HG03575 (cell line): ENCODE data around the gene TLNRD1.
A peak's percentile ranks its signal among the peaks of the same experiment; 100 is the strongest.

Source experiments
- ATAC-seq: cut with Tn5 transposase; IDR thresholded peaks from one replicate; pipeline ENCODE4 v1.9.1; 2021; ENCODE audit not compliant: unreplicated experiment, insufficient number of reproducible peaks, low FRiP score; ENCODE audit errors: extremely low read depth

Gene TLNRD1

DNA sequence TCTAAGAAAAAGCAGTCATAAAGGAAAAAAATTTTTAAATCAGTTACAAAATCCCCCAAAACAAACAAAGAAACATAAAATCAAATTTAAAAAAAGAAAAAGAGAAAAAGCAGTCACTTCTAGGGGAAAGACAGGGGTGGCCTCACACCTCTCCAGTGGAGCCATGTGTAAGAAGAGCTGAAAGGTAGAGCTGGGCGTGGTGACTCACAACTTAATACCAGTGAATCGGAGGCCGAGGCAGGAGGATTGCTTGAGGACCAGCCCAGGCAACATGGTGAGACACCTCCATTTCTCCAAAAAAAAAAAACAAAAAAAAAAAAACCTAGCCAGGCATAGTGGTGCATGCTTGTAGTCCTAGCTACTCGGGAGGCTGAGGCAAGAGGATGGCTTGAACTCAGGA, 25.8 kb upstream of the TLNRD1 start:
- no peak for ATAC-seq

DNA sequence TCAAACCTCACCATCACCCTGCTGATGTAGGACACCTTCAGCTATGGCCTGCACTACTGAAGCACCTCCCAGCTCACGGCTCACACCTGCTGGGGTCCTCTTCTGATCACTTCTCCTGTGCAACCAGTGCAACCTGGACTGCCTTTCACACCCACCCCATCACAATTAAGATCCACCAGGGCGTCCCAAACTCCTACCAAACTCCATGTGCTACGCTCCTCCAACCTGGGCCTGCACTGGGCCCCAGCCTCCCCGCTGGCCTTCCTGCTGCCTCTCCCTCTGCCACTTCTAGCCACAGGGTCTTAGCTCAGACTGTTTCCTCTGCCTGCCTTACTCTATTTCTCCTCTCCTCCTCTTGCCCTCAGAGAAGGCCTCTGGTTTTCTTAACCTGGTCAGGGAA, 23.9 kb upstream of the TLNRD1 start:
- ATAC-seq = no peak

DNA sequence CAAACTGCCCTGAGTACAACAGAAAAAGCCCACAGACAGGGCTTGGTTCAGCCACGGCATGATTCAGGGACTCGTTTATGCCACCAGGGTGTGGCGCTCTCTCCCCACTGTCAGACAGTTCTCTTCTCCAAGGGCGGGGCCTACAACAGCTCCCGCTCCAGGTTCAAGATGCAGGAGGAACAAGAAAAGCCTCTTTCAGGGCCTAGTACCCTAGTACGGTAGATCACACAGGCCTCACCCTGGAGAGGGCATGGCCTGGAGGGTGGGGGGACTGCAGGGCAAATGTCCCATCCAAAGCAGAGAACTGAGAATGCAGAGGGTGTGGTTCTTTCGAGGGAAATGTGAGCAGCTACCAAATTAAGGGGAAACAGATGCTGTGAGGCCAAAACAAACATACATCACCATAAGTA, 23.1 kb upstream of the TLNRD1 start:
- no peak for ATAC-seq

DNA sequence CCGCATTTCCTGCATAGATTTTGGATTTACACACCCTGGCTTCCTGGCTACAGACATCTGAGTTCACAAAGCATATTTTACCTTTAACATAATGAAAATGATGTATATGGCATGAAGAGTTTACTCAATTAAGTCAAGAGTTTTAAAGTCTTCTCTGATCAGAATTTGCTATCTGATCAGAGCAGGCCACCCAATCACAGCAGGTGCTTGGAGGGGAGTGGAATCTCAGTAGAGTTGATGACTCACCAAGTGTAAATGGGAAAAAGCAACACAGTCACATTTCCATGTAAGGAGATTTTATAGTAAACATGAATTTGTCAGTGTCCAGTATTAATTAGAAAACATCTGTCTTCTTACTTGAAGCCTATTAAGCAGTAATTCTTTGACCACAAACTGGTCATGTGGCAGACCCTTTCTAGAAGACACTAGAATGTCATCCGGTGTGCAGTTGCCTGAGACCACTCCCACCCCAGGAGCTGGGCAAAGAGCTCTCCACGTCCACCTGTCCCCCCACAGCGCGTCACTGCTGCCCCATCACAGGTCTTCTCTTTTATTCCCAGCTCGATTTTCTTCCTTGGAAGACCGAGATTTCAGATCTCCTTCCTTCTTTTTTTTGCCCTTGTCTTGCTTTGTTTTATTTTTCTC, 21.9 kb upstream of the TLNRD1 start:
- ATAC-seq = no peak

DNA sequence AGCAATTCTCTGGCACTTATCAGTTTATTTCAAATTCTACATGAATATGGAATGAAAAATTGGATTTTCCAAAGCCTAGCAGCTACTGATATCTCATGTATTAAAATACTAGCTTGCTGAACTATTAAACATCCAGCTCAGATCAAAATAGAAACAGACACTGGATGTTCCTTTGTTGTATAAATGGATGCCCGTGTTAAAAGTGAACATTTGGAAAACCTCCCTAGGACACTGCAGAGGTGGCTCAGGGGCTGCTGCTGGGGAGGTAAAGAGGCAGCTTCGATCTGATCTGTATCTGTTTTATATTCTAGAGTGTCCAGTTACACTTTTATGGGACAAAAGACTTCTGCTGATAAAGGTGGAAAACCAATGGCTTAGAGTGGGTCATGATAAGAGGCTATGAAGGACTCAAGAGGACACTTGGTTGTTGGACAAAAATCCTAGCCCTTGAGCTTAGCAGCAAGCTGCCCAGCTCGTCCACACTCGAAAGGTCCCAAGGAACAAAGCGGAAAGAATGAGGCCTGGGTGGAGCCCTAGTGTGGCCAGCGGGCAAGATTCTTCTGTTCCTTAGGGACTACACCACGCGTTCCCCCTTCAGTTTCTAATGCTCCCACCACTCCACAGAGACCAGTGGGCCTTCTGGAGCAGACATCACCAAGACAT, 21.1 kb upstream of the TLNRD1 start:
- no peak for ATAC-seq

DNA sequence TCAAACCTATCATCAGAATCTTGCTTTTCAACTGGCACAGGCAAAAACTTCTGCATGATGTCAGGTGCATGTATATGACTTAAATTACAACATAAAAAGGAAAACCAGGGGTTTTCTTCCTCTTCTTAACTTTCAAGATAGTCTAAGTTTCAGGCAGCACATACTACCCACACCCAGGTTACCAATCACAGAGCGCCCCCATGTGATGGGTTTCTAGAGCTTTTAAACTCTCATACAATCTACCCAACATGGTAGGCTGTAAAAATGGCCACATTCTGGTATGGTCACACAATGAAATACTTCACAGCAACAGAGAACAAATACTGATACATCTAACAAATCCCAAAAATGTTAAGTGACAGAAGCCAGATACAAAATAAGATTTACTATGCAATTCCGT, 18.5 kb upstream of the TLNRD1 start:
- ATAC-seq = no peak

DNA sequence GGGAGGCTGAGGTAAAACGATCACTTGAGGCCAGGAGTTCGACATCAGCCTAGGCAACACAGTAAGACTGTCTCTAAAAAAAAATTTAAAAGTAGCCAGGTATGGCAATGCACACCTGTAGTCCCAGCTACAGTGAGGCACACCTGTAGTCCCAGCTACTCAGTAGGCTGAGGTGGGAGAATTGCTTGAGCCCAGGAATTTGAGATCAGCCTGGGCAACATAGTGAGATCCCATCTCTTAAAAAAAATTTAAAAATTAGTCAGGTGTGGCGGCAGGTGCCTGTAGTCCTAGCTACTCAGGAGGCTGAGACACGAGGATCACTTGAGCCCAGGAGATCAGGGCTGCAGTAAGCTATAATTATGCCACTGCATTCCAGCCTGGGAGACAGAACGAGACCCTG, 17.9 kb upstream of the TLNRD1 start:
- no peak for ATAC-seq

DNA sequence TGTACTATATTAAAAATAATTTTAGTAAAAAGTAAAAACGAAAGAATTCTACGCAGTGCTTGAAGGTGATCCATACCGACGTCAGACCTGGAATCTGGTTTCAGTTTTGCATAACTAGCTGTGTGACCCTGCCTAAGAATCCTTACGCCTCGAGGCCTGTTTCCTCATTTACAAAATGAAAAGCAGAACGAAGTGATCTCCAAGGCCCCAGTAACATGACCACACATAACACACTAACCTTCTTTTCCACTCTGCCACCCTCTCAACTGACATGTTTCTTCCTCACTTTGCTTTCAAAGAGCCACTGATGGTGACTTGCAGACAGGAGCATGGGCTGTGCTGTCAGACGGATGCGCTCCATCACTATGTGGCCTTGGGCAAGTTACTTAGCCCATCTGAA, 15.9 kb upstream of the TLNRD1 start:
- no peak for ATAC-seq

DNA sequence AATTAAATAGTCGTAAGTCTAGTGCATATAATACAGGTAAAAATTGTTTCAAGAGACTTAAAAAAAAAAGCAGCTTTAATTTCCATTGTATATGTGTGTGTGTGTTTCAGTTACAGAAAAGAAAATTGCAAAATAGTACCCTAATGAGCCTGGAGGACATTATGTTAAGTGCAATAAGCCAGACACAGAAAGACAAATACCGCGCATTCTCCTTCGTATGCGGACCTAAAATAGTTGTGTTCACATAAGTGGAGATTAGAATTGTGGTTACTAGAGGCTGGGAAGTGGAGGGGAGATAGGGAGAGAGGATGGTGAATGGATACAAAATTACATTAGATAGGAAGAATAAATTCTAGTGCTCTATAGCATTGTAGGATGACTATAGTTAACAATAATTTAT, 14.7 kb upstream of the TLNRD1 start:
- ATAC-seq = no peak

DNA sequence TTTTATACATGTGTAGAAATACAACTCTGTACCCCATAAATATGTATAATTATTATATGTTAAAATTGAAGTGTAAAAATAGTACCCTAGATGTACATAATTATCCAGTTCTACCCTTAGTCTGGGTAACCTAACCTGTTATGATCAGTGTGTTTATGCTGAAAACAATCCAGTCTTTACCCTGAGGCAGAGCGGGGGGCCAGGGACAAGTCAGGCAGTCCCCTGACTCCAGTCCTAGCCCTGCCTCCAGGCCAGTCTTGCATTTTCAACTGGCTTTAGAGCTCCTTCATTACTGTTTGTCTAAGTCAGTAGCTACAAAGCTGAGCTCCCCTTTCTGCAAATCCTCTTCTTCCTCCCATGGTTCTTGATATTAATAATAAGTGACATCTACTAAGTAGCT, 14.2 kb upstream of the TLNRD1 start:
- ATAC-seq = no peak

DNA sequence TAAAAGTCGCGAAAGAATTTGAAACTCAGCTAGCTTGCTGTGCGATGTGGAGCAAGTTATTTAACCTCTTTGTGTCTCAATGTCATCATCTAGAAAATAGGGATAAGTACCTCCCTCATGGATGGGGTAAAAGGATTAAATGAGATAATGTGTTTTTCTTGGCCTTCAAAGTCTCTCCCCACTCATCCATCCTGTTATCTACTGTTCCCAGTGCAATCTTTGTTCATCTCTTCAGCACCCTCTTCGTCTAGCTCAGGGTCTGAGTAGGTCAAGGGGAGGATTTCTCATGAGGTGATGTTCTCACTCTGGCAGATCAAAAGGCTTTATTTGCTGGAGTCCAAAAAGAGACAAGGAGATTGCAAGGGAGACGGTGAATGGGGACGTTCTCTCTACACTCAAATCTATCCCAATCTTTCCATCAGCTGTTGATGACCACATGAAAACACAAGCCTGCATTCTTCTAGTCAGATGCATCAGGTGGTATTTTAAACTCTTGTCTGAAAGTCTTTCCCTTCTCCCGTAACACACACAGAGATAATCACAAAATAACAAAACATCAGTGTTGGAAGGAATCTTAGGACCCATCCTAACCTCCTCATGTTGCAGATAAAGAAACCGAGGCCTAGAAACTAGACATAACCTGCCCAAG, 12.5 kb upstream of the TLNRD1 start:
- ATAC-seq = no peak

DNA sequence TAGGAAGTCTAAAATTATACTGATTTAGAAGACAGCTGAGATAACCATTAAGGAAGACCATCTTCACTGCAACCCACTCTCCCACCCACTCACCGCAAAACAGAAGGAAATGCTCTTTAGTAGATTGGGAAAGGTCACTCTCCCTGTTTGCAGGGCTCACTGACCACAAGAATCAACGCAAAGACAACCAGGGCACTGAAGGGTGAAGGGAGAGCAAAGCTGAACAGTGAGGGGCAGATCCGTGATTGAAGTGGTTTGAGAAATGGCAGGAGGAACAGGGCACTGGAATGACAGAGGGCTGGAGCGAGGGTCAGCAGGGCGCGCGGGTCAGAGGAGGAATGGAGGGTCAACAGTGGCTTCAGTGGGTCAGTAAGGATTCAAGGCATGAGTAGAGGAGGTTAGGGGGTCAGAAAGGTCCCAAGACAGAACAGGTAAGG, 11.6 kb upstream of the TLNRD1 start:
- no peak for ATAC-seq

DNA sequence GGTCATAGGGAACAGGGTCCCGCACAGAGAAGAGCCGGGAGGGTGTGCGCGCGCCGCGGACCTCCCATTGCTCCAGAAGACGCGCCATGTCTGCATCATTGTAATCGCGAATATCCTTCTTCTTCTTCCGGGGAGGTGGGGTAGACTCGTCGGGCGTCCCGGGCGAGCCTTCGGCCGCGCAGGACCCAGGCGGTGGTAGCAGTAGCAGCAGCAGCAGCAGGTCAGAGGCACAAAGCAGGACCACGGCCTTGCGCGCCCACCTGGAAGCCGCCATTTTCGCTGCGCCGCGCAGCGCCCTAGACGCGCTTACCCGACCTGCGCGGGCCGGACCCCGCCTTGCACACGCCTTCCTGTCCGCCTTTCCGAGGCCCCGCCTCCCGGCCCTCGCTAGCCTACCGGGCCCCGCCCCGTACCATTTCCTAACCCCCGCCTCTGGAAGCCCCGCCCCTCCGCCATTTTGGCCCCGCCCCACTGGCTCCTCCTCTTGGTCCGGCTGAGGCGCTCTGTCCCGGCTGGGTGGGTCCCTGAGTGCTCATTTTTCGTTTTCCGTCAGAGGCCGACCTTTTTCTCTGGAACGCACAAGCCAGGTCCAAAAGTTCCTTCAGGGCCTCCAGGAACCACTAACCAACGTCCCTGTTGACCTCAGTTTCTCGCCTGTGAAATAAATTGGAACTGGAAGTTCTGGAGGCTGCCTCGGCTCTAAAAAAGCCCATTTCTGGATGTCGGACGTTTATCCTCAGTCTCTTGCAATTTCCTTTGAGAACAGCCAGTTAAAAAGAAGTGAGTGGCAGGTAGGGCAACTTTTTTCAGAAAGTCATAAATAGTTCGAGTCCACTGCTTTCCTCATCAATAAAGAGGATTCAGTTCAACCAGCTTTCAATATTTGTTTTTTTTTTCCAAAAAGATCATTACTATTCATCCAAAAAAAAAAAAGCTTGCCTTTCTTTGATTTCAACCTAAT, 10.9 kb upstream of the TLNRD1 start, which contains the start of gene MESD:
Gene MESD, minus strand, starts transcription at position 302 of the 961 bp plus-strand sequence. Its CDS starts 28 bp downstream, at position 274.
- peak; percentile 81 for ATAC-seq

DNA sequence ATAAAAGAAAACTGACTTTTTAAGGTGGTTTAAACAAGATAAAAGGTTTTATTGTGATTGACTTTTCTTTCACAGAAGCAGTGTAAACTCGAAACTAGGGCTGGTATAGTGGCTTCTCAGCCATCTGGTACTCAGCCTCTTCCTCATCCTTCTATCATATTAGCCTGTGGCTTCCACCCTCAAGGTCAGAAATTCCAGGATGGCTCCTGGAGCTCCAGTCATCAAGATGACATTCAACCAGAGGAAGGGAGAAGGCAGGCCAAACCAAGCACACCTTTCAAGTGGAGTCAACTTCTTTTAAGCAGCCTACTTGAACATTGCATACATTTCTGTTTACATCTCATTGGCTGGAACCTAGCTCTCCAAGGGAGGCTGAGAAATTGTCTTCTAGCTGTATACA, 9.8 kb upstream of the TLNRD1 start:
- ATAC-seq = no peak

DNA sequence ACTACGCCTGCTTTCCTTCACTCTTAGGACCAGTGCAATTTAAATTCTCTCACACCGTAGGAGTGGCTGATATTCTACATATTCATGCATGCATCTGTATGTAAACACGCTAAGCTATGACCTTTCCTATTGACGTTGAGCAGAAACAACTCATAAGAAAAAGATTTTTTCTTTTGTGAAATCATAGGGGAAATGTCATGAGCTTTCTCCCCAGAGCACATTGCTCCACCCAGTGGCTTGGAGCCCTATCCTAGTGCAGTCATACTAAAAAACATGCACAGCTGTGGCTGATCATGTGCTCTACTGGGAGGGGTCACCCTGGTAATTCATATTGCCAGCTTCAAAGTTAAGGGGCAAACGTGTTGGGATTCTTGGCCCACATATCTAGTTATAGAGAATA, 9.3 kb upstream of the TLNRD1 start:
- ATAC-seq = no peak

DNA sequence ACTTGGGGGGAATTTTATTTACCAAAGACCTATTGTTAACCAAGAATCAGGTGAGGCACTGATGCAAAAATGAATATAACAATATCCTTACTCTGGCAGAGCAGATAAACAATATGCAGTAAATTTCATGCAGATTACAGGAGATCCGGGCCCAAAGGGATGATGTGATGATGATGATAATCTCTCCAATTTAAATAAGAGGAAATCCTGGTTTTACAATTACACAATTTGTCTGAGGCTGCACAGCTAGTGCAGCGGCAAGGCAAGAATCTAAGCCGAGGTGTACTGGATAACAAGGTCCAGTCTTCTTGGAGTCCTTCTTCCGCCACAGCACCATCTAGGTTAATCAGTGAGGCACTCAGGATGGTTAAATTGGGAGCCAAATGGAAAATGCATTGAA, 8.7 kb upstream of the TLNRD1 start:
- ATAC-seq = no peak

DNA sequence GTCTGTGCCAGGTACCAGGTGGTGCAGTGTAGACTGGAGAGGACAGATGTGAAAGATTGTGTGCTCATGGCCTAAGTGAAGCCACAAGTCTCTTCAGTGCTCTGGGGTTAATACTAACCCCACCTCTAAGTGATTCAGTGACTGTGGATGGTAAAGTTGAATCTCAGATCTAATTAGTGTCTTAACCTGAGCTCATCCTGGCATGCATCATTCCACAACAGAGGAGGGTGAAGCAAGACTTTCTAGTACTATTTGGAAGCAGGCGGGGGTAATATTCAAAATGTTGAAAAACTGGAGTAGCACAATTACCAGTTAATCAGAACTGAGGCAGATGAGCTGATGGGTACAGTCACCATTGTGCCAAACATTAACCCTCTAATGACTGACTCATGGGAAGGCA, 8.3 kb upstream of the TLNRD1 start:
- no peak for ATAC-seq

DNA sequence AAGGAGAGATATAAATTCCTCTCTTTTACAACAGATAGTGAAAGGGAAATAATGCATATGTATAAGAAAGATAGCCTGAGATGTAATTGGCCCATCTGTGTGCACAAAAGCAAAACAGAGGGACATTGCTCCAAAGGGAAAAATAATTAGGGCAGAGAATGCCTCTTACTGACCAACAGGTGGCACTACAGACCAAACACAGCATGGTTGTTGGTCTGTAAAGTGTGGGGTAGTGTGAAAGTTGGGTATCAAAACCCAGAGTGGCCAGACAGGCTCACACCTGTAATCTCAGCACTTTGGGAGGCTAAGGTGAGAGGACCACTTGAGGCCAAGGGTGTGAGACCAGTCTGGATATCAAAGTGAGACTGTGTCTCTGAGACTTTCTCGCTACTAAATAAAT, 4.5 kb upstream of the TLNRD1 start:
- ATAC-seq = no peak

DNA sequence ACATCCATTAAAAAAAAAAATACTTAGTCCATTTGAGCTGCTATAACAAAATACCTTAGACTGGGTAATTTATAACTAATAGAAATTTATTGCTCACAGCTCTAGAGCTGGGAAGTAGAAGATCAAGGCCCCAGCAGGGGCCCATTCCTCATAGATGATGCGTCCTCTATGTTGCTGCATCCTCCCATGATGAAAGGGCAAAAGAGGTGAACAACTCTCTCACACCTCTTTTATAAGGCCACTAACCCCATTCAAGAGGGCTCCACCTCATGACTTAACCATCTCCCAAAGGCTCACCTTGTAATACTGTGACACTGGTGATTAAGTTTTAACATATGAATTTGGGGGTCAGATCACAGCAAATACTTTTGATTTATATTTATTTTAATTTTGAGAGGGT, 3.0 kb upstream of the TLNRD1 start:
- ATAC-seq = no peak
